Measurements from ENCODE around the gene FARSB.

DNA sequence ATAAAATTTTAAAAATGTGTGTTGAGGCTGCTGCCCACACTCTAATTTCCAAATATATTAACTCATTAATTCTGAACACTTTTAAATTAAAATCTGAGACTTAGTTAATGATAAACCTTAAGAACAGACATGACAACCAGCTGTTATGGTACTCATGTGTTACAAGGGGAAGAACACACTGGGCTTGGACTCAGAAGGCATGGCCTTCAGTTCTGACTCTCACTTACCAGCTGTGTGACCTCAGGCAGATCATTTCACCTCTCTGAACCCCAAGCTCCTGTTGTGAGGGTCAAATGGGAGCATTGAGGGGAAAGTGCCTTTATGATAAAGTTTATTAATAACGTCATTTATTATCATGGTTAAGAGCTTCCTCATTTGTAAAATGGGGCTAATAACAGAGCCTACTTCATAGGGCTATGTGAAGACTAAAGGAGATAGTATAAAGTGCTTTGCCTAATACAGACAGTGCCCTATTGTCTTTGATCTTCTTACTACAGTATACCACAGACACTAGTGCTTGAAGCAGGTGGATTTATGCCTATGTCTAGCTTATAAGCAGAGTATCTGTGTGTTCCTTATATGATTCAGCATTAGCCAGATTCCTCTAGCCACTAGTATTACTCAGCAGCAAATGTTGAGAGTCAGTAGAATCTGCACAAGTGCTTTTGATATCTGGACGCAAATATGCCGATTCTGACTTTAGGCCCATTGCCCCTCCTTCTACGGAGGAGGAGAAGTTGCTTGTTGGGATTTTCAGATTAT, 131.9 kb downstream of the FARSB start:
- TF ChIP-seq POLR2A (IDR thresholded peaks at IDR 0.05) (no peak), CTCF (IDR thresholded peaks at IDR 0.05) (no peak), EP300 (IDR thresholded peaks at IDR 0.05) (no peak)
